ENCODE results near the gene PCCA. TPM values are rescaled to one million over a fixed set of nuclear protein-coding genes. Genes with fewer than 3 reads are reported as not detected.

PCCA gene
- total RNA-seq, 1 experiment from 2014 or later = 52.8 TPM

DNA sequence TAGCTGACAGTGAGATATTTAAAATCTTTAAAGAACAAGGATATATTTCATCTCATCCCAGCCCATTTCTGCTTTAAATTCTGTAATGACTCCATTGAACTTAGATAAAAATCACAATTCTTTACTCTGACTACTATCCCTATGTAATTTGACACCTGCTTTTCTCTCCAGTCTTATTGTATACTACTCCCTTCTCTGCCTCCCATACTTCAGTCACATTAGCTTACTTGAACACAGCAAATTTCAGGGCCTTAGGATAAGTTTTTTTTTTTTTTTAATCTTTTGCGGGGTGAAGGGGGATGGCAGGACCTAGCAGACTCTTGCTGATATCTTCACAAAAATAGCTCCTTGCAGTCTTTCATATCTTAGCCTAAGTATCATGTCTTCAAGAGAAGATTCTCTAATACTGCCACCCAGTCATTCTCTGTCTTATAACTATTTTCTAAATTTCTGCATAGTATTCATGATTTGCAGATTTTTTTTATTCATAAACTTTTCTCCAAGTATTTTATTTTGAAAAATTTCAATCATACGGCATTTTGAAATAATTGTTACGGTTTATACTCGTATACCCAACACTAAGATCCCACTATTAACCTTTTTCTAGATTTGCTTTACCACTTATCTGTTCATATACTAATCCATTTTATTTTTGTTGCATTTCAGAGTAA lies 151.4 kb downstream of the PCCA start:
- no peaks in the 10 kb centered on the region for H3K27me3 Mint-ChIP-seq (ENCODE audit: low read depth)
- H3K9me3 Mint-ChIP-seq = no peaks in the 10 kb centered on the region
- no peaks in the 10 kb centered on the region for H3K36me3 Mint-ChIP-seq
- ATAC-seq (peak; percentile 46; the same call in 1 of the 2 replicates), DNase-seq (ENCODE audit: low spot score) (no peak)
- ChIA-PET POLR2A (no interaction called here), CTCF (interaction anchor here (0.7 kb wide), 1 partner anchor 259 kb away, joined by 3 read pairs; the partner anchor contains the start of gene ZIC2)
- TF ChIP-seq MYBL2 (CRISPR knock-in tag; IDR thresholded peaks at IDR 0.05) = no peak
- no peak for TF ChIP-seq EMX1 (CRISPR knock-in tag; IDR thresholded peaks at IDR 0.05)
- TF ChIP-seq, protein P1, sequence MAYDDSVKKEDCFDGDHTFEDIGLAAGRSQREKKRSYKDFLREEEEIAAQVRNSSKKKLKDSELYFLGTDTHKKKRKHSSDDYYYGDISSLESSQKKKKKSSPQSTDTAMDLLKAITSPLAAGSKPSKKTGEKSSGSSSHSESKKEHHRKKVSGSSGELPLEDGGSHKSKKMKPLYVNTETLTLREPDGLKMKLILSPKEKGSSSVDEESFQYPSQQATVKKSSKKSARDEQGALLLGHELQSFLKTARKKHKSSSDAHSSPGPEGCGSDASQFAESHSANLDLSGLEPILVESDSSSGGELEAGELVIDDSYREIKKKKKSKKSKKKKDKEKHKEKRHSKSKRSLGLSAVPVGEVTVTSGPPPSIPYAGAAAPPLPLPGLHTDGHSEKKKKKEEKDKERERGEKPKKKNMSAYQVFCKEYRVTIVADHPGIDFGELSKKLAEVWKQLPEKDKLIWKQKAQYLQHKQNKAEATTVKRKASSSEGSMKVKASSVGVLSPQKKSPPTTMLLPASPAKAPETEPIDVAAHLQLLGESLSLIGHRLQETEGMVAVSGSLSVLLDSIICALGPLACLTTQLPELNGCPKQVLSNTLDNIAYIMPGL (CRISPR knock-in tag; IDR thresholded peaks at IDR 0.05) = no peak
- peaks cover 43% of the 10 kb centered on the region for H3K4me1 Mint-ChIP-seq
- no peak overlapping the region for H3K4me3 Mint-ChIP-seq
- no peak overlapping the region for H3K27ac Mint-ChIP-seq

DNA sequence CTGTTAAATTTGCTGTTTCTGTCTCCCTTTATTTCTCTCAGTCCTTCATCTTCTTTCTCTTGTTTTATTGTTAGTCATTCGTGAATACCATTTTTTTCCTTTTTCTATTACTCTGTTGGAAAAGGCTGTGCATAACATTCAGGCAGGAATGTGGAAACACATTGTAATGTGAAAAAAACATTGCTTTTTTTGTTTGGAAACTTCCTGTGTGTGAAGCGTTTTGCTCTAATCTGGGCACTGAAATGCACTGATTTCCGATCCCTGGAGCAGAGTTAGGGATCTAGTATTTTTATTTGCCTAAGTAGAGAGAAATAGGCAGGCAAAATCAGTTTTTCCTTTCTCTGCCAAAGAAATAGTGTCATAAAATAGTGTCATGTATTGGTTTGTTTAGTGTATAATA lies 155.5 kb downstream of the PCCA start:
- POLR2A ChIA-PET = no interaction called here
- DNase-seq (ENCODE audit: low spot score) (no peak), ATAC-seq (no peak)
- peak overlapping the region; percentile 58 for H3K27ac Mint-ChIP-seq
- H3K36me3 Mint-ChIP-seq = peaks cover 13% of the 10 kb centered on the region
- no peaks in the 10 kb centered on the region for H3K27me3 Mint-ChIP-seq (ENCODE audit: low read depth)
- CTCF ChIA-PET = no interaction called here
- TF ChIP-seq, protein P1 (CRISPR knock-in tag; IDR thresholded peaks at IDR 0.05) = no peak
- no peak for TF ChIP-seq GABPB1 (CRISPR knock-in tag; IDR thresholded peaks at IDR 0.05)
- no peak for TF ChIP-seq RORB (CRISPR knock-in tag; IDR thresholded peaks at IDR 0.05)
- no peak overlapping the region for H3K4me3 Mint-ChIP-seq
- H3K4me1 Mint-ChIP-seq = peaks cover 36% of the 10 kb centered on the region
- H3K9me3 Mint-ChIP-seq = peaks cover 11% of the 10 kb centered on the region

DNA sequence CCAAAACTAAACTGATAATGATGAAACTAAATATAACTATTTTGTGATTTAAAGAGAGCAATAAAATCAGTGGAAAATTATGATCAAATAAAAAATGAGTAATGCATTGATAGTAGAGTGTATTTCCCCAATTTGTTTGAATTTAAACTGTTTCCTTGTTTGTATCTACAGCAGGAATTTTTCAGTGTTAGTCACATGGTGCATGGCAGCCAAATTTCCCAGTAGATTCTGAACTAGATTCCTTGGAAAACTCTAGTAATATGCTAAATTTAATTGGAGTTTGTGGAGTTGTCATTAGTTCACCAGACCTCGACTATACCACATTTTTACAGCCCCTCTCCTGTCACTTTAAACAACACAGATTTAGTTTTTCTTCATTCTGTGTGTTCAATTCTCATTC lies 156.2 kb downstream of the PCCA start:
- no peak for ATAC-seq
- peaks cover 11% of the 10 kb centered on the region for H3K9me3 Mint-ChIP-seq
- H3K4me3 Mint-ChIP-seq = no peak overlapping the region
- ChIA-PET POLR2A (interaction anchor here (0.6 kb wide), 1 partner anchor 674 kb away, joined by 3 read pairs; no protein-coding TSS in a partner anchor), CTCF (interaction anchor here (1.1 kb wide), 1 partner anchor 645 kb away, joined by 3 read pairs; no protein-coding TSS in a partner anchor)
- H3K27ac Mint-ChIP-seq = no peak overlapping the region
- DNase-seq (ENCODE audit: low spot score) = no peak
- no peaks in the 10 kb centered on the region for H3K27me3 Mint-ChIP-seq (ENCODE audit: low read depth)
- H3K4me1 Mint-ChIP-seq = peaks cover 29% of the 10 kb centered on the region
- H3K36me3 Mint-ChIP-seq = peaks cover 13% of the 10 kb centered on the region
- TF ChIP-seq IRF2 (CRISPR knock-in tag; IDR thresholded peaks at IDR 0.05; ENCODE audit: borderline replicate concordance, low read depth) (no peak), SOX15 (CRISPR knock-in tag; IDR thresholded peaks at IDR 0.05) (no peak), ZNF263 (CRISPR knock-in tag; IDR thresholded peaks at IDR 0.05; ENCODE audit: low read depth) (no peak), GRHL2 (CRISPR knock-in tag; IDR thresholded peaks at IDR 0.05; ENCODE audit: insufficient replicate concordance, severe bottlenecking) (no peak), NFYB (CRISPR knock-in tag; conservative IDR thresholded peaks at IDR 0.05; ENCODE audit: low read depth) (no peak), TCF7 (CRISPR knock-in tag; IDR thresholded peaks at IDR 0.05; ENCODE audit: low read depth) (no peak), HMGA2 (CRISPR knock-in tag; IDR thresholded peaks at IDR 0.05) (no peak), CREB1 (CRISPR knock-in tag; IDR thresholded peaks at IDR 0.05) (no peak), PRRX2 (CRISPR knock-in tag; IDR thresholded peaks at IDR 0.05) (no peak), GTF2I (CRISPR knock-in tag; conservative IDR thresholded peaks at IDR 0.05) (no peak), NFE2L1 (CRISPR knock-in tag; IDR thresholded peaks at IDR 0.05) (no peak), FOXJ3 (CRISPR knock-in tag; IDR thresholded peaks at IDR 0.05; ENCODE audit: borderline replicate concordance) (no peak)
- TF ChIP-seq, protein P2, sequence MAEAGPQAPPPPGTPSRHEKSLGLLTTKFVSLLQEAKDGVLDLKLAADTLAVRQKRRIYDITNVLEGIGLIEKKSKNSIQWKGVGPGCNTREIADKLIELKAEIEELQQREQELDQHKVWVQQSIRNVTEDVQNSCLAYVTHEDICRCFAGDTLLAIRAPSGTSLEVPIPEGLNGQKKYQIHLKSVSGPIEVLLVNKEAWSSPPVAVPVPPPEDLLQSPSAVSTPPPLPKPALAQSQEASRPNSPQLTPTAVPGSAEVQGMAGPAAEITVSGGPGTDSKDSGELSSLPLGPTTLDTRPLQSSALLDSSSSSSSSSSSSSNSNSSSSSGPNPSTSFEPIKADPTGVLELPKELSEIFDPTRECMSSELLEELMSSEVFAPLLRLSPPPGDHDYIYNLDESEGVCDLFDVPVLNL (CRISPR knock-in tag; IDR thresholded peaks at IDR 0.05; ENCODE audit: borderline replicate concordance, low read depth) = no peak
- TF ChIP-seq, protein P3, sequence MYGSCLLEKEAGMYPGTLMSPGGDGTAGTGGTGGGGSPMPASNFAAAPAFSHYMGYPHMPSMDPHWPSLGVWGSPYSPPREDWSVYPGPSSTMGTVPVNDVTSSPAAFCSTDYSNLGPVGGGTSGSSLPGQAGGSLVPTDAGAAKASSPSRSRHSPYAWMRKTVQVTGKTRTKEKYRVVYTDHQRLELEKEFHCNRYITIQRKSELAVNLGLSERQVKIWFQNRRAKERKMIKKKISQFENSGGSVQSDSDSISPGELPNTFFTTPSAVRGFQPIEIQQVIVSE (CRISPR knock-in tag; IDR thresholded peaks at IDR 0.05; ENCODE audit: borderline replicate concordance) = no peak
- TF ChIP-seq, protein P4, sequence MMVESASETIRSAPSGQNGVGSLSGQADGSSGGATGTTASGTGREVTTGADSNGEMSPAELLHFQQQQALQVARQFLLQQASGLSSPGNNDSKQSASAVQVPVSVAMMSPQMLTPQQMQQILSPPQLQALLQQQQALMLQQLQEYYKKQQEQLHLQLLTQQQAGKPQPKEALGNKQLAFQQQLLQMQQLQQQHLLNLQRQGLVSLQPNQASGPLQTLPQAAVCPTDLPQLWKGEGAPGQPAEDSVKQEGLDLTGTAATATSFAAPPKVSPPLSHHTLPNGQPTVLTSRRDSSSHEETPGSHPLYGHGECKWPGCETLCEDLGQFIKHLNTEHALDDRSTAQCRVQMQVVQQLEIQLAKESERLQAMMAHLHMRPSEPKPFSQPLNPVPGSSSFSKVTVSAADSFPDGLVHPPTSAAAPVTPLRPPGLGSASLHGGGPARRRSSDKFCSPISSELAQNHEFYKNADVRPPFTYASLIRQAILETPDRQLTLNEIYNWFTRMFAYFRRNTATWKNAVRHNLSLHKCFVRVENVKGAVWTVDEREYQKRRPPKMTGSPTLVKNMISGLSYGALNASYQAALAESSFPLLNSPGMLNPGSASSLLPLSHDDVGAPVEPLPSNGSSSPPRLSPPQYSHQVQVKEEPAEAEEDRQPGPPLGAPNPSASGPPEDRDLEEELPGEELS (CRISPR knock-in tag; IDR thresholded peaks at IDR 0.05) = no peak
- TF ChIP-seq, protein P5, sequence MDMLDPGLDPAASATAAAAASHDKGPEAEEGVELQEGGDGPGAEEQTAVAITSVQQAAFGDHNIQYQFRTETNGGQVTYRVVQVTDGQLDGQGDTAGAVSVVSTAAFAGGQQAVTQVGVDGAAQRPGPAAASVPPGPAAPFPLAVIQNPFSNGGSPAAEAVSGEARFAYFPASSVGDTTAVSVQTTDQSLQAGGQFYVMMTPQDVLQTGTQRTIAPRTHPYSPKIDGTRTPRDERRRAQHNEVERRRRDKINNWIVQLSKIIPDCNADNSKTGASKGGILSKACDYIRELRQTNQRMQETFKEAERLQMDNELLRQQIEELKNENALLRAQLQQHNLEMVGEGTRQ (CRISPR knock-in tag; IDR thresholded peaks at IDR 0.05) = no peak
- TF ChIP-seq, protein P6, sequence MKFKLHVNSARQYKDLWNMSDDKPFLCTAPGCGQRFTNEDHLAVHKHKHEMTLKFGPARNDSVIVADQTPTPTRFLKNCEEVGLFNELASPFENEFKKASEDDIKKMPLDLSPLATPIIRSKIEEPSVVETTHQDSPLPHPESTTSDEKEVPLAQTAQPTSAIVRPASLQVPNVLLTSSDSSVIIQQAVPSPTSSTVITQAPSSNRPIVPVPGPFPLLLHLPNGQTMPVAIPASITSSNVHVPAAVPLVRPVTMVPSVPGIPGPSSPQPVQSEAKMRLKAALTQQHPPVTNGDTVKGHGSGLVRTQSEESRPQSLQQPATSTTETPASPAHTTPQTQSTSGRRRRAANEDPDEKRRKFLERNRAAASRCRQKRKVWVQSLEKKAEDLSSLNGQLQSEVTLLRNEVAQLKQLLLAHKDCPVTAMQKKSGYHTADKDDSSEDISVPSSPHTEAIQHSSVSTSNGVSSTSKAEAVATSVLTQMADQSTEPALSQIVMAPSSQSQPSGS (CRISPR knock-in tag; IDR thresholded peaks at IDR 0.05; ENCODE audit: borderline replicate concordance, low read depth) = no peak
